Effector memory CD4-positive, alpha-beta T cell (primary cell): ENCODE measurements around the gene CRYAB.
"Not testable (repeated sequence)": the region's sequence is repeated elsewhere in the genome, so short reads cannot be mapped to it uniquely, and the experiment has no call there.

Experiments used
- DNase-seq, 3 donors: peaks; one replicate each; pipeline ENCODE4 v3.0.0-alpha.2; 2020
- H3K27ac ChIP-seq: 2 replicates; pipeline ENCODE4 v1.7.0; 2013; ENCODE audit warnings: mild to moderate bottlenecking, low read length, moderate library complexity; ENCODE audit not compliant: insufficient read depth, poor library complexity, severe bottlenecking
- H3K27me3 ChIP-seq: replicated peaks from 2 replicates; pipeline ENCODE4 v1.7.0; 2013; ENCODE audit warnings: mild to moderate bottlenecking, low read length; ENCODE audit not compliant: insufficient read depth, control insufficient read depth, poor library complexity, severe bottlenecking
- H3K36me3 ChIP-seq: 2 replicates; pipeline ENCODE4 v1.7.0; 2013; ENCODE audit warnings: mild to moderate bottlenecking, low read length, moderate library complexity; ENCODE audit not compliant: control insufficient read depth, insufficient read depth
- H3K4me1 ChIP-seq: 2 replicates; pipeline ENCODE4 v1.7.0; 2013; ENCODE audit warnings: low read length, mild to moderate bottlenecking; ENCODE audit not compliant: control insufficient read depth, insufficient read depth, poor library complexity, severe bottlenecking
- H3K4me3 ChIP-seq: 2 replicates; pipeline ENCODE4 v1.7.0; 2013; ENCODE audit warnings: low read length, low read depth, mild to moderate bottlenecking; ENCODE audit not compliant: insufficient read depth, poor library complexity, severe bottlenecking
- H3K9me3 ChIP-seq: 2 replicates; pipeline ENCODE4 v1.7.0; 2013; ENCODE audit warnings: mild to moderate bottlenecking, low read length, moderate library complexity; ENCODE audit not compliant: control insufficient read depth

CRYAB gene

GRCh38 chr11:111934306-111934705 is 22.7 kb upstream of the CRYAB start:
- H3K36me3 ChIP-seq = no peaks in the 10 kb centered on the region
- H3K27ac ChIP-seq = no peak overlapping the region
- no peaks in the 10 kb centered on the region for H3K27me3 ChIP-seq
- H3K4me1 ChIP-seq = peaks cover 30% of the 10 kb centered on the region
- H3K9me3 ChIP-seq = no peaks in the 10 kb centered on the region
- DNase-seq = no peak
- no peak overlapping the region for H3K4me3 ChIP-seq

- Histone ChIP-seq H3K27ac (no peak overlapping the region), H3K36me3 (no peaks in the 10 kb centered on the region), H3K4me3 (no peak overlapping the region), H3K4me1 (peaks cover 29% of the 10 kb centered on the region), H3K9me3 (no peaks in the 10 kb centered on the region), H3K27me3 (no peaks in the 10 kb centered on the region)
- DNase-seq = no peak
Measured at GRCh38 chr11:111933872-111934271, 22.3 kb upstream of the CRYAB start.

GRCh38 chr11:111933176-111933575 is 21.6 kb upstream of the CRYAB start:
- DNase-seq, H3K4me3 ChIP-seq, H3K27ac ChIP-seq, H3K9me3 ChIP-seq, H3K27me3 ChIP-seq, H3K36me3 ChIP-seq: not testable (repeated sequence)
- H3K4me1 ChIP-seq = peaks cover 22% of the 10 kb centered on the region

- Histone ChIP-seq H3K4me3 (no peak overlapping the region), H3K9me3 (no peaks in the 10 kb centered on the region), H3K27me3 (no peaks in the 10 kb centered on the region), H3K27ac (no peak overlapping the region), H3K36me3 (no peaks in the 10 kb centered on the region), H3K4me1 (peaks cover 20% of the 10 kb centered on the region)
- DNase-seq = no peak
Measured at GRCh38 chr11:111932611-111932950, 21.0 kb upstream of the CRYAB start.

GRCh38 chr11:111930472-111930871 is 18.9 kb upstream of the CRYAB start:
- no peak for DNase-seq
- Histone ChIP-seq H3K27ac (no peak overlapping the region), H3K9me3 (no peaks in the 10 kb centered on the region), H3K27me3 (no peaks in the 10 kb centered on the region), H3K36me3 (no peaks in the 10 kb centered on the region), H3K4me3 (no peak overlapping the region), H3K4me1 (peaks cover 12% of the 10 kb centered on the region)

DNA sequence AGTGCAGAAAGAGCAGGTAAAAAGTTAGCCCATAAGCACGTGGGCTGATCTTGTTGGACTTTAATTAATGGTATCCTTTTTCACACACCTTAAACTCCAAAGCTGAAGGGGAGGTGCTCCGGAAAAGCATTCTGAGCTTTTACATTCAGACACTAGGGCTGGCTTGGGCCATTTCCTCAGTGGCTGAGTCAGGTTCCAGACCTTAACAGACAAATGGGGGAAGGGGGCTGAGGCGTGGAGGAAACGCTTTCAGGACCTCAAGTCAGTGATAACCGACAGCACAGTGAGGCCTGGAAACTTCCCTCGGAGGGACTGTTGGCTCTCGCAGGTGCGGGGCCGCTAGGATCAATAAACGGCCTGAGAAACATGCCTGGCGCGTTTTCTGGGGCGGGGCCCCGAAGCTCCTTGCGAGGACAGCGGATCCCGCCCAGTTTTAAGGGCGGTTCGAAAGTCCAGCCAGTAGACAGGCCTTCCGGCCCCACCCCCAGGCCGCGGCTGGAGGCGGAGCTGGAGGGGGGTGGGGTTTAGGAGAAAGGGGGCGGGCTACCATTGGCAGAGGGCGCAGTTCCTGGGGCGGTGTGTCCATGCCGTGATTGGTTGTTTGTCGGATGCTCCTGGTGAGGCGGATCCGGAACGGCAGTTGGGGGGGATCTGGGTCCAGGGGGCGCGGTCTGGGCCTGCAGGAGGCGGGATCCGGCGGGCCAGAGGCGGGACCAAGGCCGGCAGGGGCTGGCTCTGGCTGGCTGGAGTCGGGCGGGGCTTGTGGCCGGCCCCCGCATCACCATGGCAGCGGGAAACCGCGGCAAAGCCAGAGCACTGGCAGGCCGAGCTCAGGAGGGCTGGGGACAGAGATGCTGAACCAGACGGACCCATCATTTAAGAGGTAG is 15.2 kb upstream of the CRYAB start:
- peak overlapping the region; percentile 33 for H3K4me3 ChIP-seq
- peak; percentile 91 to 95 (median 91) for DNase-seq
- H3K27ac ChIP-seq = peak overlapping the region; percentile 58
- no peaks in the 10 kb centered on the region for H3K9me3 ChIP-seq
- H3K36me3 ChIP-seq = no peaks in the 10 kb centered on the region
- H3K27me3 ChIP-seq = no peaks in the 10 kb centered on the region
- H3K4me1 ChIP-seq = peaks cover 7% of the 10 kb centered on the region

GRCh38 chr11:111925953-111926352 is 14.4 kb upstream of the CRYAB start:
- no peak for DNase-seq
- Histone ChIP-seq H3K9me3 (no peaks in the 10 kb centered on the region), H3K27me3 (no peaks in the 10 kb centered on the region), H3K36me3 (no peaks in the 10 kb centered on the region), H3K4me1 (peaks cover 5% of the 10 kb centered on the region), H3K4me3 (no peak overlapping the region), H3K27ac (no peak overlapping the region)

GRCh38 chr11:111923951-111924350 is 12.4 kb upstream of the CRYAB start:
- Histone ChIP-seq H3K36me3 (no peaks in the 10 kb centered on the region), H3K4me1 (peaks cover 5% of the 10 kb centered on the region), H3K9me3 (no peaks in the 10 kb centered on the region), H3K27me3 (no peaks in the 10 kb centered on the region), H3K4me3 (no peak overlapping the region), H3K27ac (no peak overlapping the region)
- no peak for DNase-seq

DNA sequence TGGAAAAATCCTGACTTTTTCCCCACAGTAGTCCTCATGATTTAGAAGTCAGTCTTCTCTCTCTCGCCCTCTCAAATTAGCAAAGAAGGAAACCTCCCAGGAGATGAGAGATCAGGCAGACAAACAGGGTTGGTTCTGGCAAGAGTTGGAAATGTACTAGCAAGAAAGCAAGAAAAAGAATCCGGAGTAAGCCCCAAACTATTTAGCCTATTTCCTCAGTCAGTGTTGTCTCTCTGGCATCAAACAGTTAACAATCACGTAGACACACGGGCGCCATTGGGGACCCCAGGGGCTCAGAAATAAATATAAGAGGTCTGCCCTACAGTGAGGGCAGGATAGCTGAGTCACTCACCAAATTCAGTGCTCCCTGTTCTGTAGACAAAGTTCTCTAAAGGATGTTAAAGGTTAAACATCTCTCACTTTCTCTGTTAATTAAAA is 11.8 kb upstream of the CRYAB start:
- DNase-seq = no peak
- Histone ChIP-seq H3K4me1 (peaks cover 5% of the 10 kb centered on the region), H3K27ac (no peak overlapping the region), H3K36me3 (no peaks in the 10 kb centered on the region), H3K9me3 (no peaks in the 10 kb centered on the region), H3K4me3 (no peak overlapping the region), H3K27me3 (no peaks in the 10 kb centered on the region)

- DNase-seq = no peak
- H3K36me3 ChIP-seq = no peaks in the 10 kb centered on the region
- H3K27me3 ChIP-seq = no peaks in the 10 kb centered on the region
- H3K4me1 ChIP-seq = peaks cover 5% of the 10 kb centered on the region
- H3K9me3 ChIP-seq = no peaks in the 10 kb centered on the region
- no peak overlapping the region for H3K27ac ChIP-seq
- no peak overlapping the region for H3K4me3 ChIP-seq
Measured at GRCh38 chr11:111922803-111923202, 11.2 kb upstream of the CRYAB start.
